CD4-positive, alpha-beta T cell treated with Interleukin-17A for 1 hour (primary cell): ENCODE measurements around the gene PADI3.

Experiments
- DNase-seq: peaks from one replicate; pipeline ENCODE4 v3.0.0-alpha.2; 2020

The PADI3 gene

GRCh38 chr1:17243274-17243673, 5.6 kb upstream of the PADI3 start:
- DNase-seq, result no peak

GRCh38 chr1:17244821-17245740, 3.8 kb upstream of the PADI3 start:
- no peak for DNase-seq

GRCh38 chr1:17245816-17246325, 3.0 kb upstream of the PADI3 start:
- no peak for DNase-seq

DNA sequence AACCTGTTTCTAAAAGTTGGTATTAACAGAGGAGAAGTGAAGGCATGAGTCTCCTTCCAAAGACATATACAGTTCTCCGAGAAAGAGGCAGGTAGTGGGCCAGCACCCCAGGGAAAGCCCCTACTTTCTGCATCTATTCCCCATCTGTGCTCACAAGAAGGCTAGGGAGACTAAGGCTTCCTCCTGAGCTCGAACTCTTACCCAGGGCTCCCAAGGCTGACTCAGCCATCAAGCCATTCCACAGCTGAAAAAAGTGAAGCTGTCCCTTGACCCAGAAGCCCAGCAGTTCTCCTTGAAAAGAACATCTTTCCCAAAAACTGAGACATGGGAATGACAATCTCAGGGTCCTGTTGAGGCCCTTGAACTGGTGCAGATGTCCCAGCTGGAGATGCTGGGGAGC, 1.9 kb upstream of the PADI3 start:
- DNase-seq, result no peak

GRCh38 chr1:17250601-17251000, 1.7 kb downstream of the PADI3 start:
- DNase-seq, result no peak

- DNase-seq, result no peak
These were observed 2.3 kb downstream of the PADI3 start for GRCh38 chr1:17251246-17251645.

DNA sequence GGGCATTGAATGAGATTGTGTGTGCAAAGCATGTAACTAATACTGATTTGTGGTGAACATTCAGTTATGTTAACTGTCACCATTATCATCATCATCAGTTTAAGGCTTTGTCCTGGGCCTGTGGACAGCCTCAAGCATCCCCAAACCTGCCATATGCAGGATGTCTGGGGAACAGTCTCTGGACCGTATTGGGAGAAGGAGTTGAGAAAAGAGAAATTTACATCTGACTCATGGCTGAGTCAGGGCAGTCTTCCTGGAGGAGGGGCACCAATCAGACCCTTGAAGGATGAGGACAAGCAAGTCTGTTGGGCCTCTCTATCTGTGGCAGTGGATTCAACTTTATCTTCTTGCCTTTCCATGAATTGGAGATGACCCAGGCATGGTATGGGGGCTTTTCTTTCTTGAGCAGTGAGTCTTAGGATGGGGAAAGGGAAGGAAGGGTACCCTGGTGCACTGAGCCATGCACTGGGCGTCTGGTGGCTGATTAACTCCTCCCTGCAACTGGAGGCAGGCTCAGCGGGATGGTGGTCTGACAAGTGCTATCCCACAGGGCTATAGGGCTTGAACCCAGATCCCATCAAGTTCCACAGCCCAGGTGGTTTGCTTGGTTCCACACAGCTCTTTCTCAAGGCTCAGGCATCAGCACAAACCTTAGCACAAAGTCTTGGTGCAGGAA, 2.9 kb downstream of the PADI3 start:
- DNase-seq, result no peak

DNA sequence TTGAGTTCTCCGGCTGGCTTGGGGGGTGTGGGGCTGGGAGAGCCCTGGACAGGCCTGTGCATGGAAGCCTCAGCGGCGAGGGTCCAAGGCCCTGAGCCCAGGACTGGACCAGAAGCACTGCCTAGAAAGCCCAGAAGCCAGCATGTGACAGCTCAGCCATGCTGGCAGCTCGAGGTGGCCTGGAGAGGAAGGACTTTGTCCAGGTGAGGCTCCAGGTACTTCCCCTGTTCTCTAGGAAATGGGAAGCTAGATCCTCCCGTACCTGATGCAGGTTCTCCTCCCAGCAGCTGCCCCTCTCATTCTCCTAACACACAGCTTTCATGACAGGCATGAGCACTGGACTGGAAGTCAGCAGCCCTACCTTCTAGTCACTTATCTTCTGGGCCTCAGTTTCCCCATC, 6.4 kb downstream of the PADI3 start:
- DNase-seq, result no peak

- DNase-seq, result no peak
These were observed 9.3 kb downstream of the PADI3 start for GRCh38 chr1:17258116-17258757.

DNA sequence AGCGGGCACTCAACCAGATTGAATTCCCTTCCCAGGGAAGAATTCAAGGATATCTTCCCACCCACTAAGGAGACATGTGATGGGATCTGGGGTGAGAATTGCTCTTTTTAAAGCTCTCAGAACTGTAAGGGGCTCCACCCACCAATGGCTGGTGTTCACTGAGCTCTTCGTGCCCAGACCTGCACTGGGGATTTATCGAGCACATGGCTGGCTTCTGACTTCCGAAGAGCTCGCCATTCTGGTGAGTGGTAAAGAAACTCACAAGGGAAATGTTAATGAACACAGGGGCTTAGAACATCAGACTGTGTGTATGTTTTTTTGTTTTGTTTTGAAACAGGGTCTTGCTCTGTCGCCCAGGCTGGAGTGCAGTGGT, 9.8 kb downstream of the PADI3 start:
- DNase-seq, result no peak

GRCh38 chr1:17259233-17259873, 10.5 kb downstream of the PADI3 start:
- no peak for DNase-seq

DNA sequence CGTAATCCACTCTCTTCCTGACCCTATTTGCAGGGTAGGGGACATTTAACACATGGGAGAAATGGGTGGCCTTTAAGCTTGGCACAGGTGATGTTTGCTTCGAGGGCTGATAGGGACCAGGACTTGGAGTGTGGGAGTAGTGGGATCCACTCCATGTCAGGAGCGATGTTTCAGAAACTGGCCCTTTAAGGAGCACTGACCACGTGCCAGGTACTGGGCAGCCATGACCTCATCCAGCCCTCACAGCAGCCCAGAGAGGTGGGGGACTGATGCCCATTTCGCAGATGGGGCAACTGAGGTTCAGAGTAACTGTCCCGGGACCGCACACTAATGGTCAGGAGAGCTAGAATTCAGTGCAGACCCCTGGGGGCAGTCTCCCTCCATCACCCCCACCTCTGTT, 11.4 kb downstream of the PADI3 start:
- DNase-seq, result no peak

DNA sequence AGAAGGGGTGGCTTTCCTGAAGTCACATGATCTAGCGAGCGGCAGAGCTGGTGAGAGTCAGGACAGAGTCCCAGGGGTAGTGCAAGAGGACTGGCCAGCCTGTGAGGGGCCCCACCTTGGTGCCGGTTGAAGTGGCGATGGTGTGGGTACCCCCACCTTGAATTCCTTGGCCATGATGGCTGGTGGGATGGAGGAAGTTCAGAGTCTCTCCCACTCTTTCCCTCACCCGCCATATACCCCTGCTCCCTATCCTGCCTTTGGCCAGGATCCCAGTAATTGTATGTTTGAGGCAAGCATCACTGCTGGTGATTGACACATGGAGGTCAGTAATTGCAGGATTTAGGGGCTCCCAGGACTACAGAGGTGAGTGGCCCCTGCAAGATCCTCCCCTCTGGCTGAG, 11.8 kb downstream of the PADI3 start:
- DNase-seq, result no peak

DNA sequence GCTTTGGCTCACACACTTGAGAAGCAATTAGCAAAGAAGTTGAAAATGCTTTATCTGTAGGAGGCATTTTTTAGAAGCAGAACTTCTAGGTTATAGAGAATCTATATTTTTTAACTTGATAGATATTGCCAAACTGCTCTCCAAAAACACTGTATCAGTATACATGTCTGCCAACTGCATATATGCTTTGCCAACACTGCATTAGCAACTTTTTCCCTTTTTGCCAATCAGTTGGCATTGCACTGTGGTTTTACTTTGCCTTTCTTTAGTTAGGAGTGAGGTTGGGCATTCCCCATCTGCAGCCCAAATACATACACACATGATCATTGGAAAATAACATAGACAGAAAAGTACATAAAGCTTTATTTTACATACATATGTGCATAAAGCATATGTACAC, 15.0 kb downstream of the PADI3 start:
- DNase-seq, result no peak

- DNase-seq, result no peak
These were observed 15.6 kb downstream of the PADI3 start for GRCh38 chr1:17264470-17264869.

DNA sequence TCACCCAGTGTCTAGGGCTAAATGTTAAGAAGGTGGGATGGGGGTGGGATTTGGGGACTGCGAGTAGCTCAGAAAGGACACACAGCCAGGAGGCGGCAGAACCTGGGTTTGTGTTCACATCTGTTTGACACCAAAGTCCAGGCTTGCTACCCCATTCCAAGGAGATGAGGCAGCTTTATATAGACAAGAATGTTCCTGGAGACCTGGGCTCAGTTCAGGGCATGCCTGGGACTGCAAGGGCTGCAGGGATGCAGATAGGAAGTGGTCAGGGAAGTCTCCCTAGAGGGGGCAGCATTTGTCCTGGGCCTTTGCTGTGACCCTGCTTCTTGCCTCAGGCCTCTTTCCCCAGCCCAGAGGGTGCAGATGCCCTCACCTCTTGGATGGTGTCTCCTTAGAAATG, 16.3 kb downstream of the PADI3 start:
- DNase-seq, result no peak

DNA sequence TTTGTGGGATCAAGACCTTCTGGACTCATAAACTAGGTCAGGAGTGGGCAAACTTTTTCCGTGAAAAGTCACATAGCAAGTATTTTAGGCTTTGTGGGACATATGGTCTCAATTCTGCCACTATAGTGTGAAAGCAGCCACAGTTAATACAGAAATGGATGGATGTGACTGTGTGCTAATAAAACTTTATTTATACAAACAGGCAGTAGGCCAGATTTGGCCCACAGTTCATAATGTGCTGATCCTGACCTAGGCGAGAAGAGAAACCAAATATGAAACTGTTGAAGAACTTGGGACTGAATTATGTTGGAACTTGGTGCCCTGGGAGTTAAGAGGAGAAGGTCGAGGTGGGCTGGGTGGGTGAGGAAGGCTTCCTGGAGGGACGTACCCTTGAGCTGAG, 17.1 kb downstream of the PADI3 start:
- no peak for DNase-seq

DNA sequence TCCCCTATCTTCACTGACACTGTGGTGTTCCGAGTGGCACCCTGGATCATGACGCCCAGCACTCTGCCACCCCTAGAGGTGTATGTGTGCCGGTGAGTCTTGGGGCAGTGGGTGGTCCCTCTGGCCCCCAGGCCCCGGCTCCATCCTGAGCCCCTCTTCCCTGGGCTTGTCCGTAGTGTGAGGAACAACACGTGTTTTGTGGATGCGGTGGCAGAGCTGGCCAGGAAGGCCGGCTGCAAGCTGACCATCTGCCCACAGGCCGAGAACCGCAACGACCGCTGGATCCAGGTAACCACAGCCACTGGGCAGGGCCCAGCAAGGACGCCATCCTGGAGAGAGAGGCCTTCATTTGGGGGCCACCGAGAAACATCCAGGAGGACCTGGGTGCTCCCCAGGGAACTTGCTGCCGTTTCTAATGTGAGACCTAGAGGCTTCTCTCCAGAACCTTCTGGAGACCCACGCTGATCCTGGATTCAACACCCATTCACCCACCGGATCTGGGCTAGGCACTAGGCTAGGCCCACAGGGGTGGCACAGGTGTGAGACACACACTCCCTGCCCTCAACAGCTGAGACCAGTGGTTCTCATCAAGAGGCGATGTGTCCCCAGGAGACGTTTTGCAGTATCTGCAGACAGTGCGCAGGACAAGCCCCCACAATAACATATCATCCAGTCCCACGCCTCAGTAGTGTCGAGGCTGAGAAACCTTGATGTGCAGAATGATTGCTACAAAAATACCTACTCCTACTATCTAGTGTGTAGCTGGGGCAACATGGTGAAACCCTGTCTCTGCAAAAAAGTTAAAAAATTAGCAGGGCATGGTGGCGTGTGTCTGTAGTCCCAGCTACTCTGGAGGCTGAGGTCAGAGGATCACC, 22.2 kb downstream of the PADI3 start:
- DNase-seq, result no peak

- DNase-seq, result no peak
These were observed 23.2 kb downstream of the PADI3 start for GRCh38 chr1:17272066-17272465.

- DNase-seq, result no peak
These were observed 23.7 kb downstream of the PADI3 start for GRCh38 chr1:17272646-17273045.

DNA sequence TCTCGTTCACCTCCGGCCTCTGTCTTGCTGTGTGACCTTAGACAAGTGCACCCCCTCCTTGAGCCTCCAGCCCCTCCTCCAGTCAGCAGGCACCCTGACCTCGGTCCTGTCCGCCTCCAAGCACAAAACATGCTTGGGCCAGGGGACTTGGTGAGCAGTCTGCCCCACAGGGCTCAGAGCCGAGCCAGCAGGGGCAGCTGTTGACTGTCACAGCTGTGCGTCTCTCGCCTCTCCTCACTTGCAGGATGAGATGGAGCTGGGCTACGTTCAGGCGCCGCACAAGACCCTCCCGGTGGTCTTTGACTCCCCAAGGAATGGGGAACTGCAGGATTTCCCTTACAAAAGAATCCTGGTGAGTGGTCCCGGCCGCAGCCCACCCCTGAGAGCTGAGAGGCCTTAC, 24.2 kb downstream of the PADI3 start:
- DNase-seq, result no peak
